AG09319 (cell line): Measurements from ENCODE around the gene ATXN1.

Source experiments
- DNase-seq: peaks from one replicate; pipeline ENCODE4 v3.0.0-alpha.2; 2010; ENCODE audit warnings: low read depth; ENCODE audit errors: extremely low read depth
- TF ChIP-seq, protein P1 (sequence below): IDR thresholded peaks from 2 replicates; pipeline ENCODE4 v1.5.1; 2011; ENCODE audit warnings: low read depth, mild to moderate bottlenecking, inconsistent platforms, low read length, moderate library complexity

The ATXN1 gene

DNA sequence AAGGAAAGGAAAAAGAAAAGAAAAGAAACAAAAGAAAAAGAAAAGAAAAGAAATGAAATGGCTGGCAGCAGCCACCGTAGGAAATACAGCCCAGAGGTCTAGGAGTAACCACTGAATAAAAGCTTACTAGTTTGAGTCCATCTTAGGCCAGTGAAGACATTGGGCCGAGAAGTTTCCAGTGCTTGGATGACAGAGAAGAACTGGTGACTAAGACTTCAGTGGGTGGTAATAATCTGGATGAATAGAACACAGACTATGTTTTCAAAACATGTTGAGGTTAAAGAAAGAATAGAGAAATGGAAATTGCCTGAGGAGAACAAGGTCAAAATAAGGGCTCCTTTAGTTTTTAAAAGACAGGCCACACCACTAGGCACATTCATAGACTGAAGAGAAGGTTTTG is 198.8 kb downstream of the ATXN1 start:
- TF ChIP-seq, protein P1, sequence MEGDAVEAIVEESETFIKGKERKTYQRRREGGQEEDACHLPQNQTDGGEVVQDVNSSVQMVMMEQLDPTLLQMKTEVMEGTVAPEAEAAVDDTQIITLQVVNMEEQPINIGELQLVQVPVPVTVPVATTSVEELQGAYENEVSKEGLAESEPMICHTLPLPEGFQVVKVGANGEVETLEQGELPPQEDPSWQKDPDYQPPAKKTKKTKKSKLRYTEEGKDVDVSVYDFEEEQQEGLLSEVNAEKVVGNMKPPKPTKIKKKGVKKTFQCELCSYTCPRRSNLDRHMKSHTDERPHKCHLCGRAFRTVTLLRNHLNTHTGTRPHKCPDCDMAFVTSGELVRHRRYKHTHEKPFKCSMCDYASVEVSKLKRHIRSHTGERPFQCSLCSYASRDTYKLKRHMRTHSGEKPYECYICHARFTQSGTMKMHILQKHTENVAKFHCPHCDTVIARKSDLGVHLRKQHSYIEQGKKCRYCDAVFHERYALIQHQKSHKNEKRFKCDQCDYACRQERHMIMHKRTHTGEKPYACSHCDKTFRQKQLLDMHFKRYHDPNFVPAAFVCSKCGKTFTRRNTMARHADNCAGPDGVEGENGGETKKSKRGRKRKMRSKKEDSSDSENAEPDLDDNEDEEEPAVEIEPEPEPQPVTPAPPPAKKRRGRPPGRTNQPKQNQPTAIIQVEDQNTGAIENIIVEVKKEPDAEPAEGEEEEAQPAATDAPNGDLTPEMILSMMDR = no peak
- no peak for DNase-seq

DNA sequence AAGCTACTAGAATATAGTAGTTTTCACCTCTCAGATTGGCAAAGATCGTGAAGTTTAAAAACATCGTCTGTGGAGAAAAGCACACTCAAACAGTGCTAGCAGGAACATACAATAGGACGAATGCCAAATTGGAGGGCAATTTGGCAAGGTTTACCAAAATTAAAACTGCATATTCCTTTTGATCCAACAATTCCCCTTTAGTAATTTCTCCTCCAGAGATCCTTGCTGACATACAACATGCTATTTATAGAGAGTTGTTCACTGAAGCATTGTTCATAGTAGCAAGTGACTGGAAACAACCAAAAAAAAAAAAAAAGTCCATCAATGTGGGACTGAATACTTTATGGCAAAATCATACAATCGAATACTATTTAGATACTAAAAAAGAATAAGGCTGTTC is 202.2 kb downstream of the ATXN1 start:
- no peak for DNase-seq
- TF ChIP-seq, protein P1 = no peak

DNA sequence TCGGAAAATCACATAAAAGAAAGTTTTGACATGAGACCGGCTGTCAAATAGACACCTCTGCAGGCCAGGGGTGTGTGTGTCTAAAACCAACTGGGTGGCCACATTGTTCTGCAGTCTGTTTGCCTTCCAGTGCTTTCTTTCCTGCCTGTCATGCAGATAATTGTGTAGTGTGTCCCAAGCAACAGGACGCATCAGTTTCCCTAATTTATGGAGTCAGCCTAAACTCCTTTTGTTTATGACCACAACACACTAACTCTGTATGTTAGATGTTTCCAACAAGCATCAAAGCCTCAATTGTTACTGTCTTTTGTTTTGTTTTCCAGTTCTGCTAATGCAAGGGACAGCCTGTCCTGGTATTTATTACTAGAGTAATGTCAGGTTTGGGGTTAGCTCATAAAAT is 205.7 kb downstream of the ATXN1 start:
- TF ChIP-seq, protein P1 = no peak
- DNase-seq = no peak

DNA sequence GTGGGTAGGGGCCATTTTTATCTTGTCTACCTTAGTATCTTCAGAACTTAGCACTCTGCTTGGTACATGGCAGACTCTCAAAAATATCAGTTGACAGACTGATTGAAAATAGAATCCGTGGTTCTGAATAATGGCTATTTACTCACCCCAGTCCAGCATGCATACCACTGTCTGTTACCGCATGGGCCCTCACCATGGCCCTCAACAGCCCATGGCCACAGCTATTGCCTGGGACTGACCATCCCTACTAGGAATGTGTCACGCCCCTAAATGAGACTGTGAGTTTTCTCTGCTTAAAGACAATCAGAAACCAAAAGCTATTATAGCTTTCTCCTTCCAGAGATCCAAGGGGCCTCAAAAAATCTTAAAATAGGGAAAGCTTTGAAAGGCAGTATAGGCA is 207.7 kb downstream of the ATXN1 start:
- TF ChIP-seq, protein P1 = no peak
- DNase-seq = no peak

DNA sequence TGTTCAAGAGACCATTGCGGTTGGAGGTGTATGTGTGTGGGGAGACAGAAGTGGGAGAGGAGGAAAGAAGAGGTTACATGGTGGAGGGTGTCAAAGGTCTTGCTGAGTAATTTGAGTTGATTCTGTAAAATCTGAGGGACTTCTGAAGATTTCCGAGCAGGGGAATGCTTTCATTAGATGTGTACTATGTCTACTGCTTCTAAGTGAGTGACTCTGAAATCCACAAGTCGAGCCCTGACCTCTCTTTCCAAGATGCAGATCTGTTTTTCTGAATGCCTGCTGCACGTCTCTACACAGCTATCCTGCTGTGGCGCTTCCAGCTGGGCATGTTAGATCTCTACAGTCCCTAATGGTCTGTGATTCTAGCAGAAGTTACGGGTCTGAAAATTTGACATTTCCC is 209.8 kb downstream of the ATXN1 start:
- TF ChIP-seq, protein P1 = no peak
- DNase-seq = no peak

DNA sequence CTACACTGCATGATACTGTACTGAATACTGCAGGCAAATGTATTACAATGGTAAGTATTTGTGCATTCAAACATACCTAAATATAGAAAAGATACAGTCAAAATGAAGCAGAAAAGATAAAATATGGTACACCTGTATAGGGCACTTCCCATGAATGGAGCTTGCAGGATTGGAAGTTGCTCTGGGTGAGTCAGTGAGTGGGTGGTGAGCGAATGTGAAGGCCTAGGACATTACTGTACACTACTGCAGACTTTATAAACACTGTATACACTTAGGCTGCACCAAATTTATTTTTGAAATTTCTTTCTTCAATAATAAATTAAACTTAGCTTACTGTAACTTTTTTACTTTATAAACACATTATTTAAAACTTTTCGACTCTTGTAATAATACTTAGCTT is 213.1 kb downstream of the ATXN1 start:
- TF ChIP-seq, protein P1 = no peak
- no peak for DNase-seq

DNA sequence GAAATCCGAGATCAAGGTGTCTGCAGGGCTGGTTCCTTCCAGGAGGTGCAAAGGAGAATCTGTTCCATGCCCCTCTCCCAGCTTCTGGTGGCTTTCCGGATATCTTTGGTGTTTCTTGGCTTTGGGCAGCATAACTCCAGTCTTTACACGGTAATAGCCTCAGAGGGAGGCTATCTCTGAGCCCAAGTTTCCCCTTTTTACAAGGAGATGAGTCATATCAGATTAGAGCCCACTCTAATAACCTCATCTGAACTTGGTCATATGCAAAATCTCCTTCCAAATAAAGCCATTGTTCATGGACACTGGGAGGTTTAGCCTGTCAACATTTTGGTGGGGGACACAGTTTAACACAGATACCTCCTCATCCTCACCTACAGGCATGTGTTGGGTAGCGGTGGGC is 213.7 kb downstream of the ATXN1 start:
- TF ChIP-seq, protein P1 = no peak
- DNase-seq = no peak
